Fibroblast of lung (primary cell): ENCODE data around the gene ZNF133.

Experiments
- EZH2 ChIP-seq: IDR thresholded peaks from 2 replicates; pipeline ENCODE4 v1.5.1; 2012; ENCODE audit warnings: low read length, control low read depth, mild to moderate bottlenecking; ENCODE audit errors: missing control alignments
- TF ChIP-seq, protein P1 (sequence below), 2 donors: IDR thresholded peaks in 1 of 2; conservative IDR thresholded peaks in 1 of 2; 1 replicate in 1 of 2; 2 replicates in 1 of 2; pipeline ENCODE4 v1.5.1; 2011 to 2012; ENCODE audit warnings: low read length in 2 of 2, control low read depth in 1 of 2, inconsistent platforms in 1 of 2, low read depth in 1 of 2, mild to moderate bottlenecking in 1 of 2

DNA sequence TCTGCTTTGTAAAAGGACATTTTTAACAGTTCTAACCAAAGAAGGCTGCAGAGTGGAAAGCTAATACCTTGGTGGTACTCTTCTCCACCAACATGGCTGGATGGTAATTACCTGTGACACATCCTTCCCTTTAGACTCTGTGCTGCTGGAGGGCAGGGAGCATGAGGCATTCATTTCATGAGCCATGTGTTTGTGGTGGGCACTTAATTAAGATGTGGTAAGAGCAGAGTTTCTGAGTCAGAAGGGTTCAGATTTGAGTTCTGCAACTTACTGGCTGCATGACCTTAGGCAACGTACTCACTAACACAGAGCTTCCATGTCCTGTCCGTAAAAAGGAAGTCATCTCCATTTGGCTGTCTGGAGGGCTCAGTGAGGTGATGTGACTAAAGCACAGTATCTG is 9.1 kb upstream of the ZNF133 start:
- TF ChIP-seq, protein P1, sequence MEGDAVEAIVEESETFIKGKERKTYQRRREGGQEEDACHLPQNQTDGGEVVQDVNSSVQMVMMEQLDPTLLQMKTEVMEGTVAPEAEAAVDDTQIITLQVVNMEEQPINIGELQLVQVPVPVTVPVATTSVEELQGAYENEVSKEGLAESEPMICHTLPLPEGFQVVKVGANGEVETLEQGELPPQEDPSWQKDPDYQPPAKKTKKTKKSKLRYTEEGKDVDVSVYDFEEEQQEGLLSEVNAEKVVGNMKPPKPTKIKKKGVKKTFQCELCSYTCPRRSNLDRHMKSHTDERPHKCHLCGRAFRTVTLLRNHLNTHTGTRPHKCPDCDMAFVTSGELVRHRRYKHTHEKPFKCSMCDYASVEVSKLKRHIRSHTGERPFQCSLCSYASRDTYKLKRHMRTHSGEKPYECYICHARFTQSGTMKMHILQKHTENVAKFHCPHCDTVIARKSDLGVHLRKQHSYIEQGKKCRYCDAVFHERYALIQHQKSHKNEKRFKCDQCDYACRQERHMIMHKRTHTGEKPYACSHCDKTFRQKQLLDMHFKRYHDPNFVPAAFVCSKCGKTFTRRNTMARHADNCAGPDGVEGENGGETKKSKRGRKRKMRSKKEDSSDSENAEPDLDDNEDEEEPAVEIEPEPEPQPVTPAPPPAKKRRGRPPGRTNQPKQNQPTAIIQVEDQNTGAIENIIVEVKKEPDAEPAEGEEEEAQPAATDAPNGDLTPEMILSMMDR (conservative IDR thresholded peaks at IDR 0.05 in 1 of 2, IDR thresholded peaks at IDR 0.05 in 1 of 2; ENCODE audit: low read depth in 1 of 2, low read length in 2 of 2) = no peak
- no peak for TF ChIP-seq EZH2
